ENCODE results near the gene KCTD11. TPM values are rescaled to one million over a fixed set of nuclear protein-coding genes. Genes with fewer than 3 reads are reported as not detected.

Gene KCTD11
- total RNA-seq, 1 experiment from 2014 or later, result 5.3 TPM

DNA sequence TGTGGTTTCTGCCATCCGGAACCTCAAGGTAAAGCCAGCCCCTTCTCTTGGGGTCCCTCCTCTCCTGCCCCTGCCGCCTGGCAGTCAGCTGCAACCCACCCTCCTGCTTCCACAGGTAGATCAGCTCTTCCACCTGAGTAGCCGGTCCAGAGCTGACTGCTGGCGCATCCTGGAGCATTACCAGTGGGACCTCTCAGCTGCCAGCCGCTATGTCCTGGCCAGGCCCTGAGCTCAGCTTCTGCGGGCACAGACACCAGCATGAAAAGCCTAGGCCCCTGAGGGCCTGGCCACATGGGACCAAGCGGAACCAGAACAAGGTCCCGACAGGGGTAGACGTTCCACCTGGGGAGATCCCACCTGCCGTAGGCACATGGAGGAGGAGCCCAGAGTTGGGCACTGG lies 36.9 kb downstream of the KCTD11 start:
- DNase-seq, result no peak
- no peak overlapping the region for H3K4me2 ChIP-seq (ENCODE audit: insufficient read depth, insufficient read length, low read length)
- Mint-ChIP-seq H3K4me1 (peaks cover 22 to 23% of the 10 kb centered on the region in 2 experiments), H3K27me3 (ENCODE audit: low read depth) (peaks cover 3% of the 10 kb centered on the region), H3K9me3 (no peaks in the 10 kb centered on the region; a peak in 1 of 5 replicates), H3K27ac (no peak overlapping the region), H3K4me3 (no peak overlapping the region), H3K36me3 (ENCODE audit: insufficient read depth in 1 of 3, low read depth in 3 of 3) (peaks cover 27 to 60% (median 44%) of the 10 kb centered on the region in 3 experiments)
- H3K18ac ChIP-seq (ENCODE audit: insufficient read length, low read depth, low read length), result no peak overlapping the region
- no peaks in the 10 kb centered on the region for H3K79me1 ChIP-seq (ENCODE audit: insufficient read depth, low read depth, low read length, poor library complexity, severe bottlenecking)
- H2BK5ac ChIP-seq (ENCODE audit: insufficient read length, low read length), result no peak overlapping the region
- no peak overlapping the region for H4K5ac ChIP-seq (ENCODE audit: insufficient read length, low read depth, low read length)
- no peaks in the 10 kb centered on the region for H3K27me3 ChIP-seq (ENCODE audit: insufficient read depth, low read length)
- H3K23me2 ChIP-seq (ENCODE audit: insufficient read length, low read depth, low read length, poor library complexity, severe bottlenecking), result peaks cover 7% of the 10 kb centered on the region
- no peak overlapping the region for H2AK5ac ChIP-seq (ENCODE audit: insufficient read length, low read length)
- no peak overlapping the region for H4K8ac ChIP-seq (replicated peaks; ENCODE audit: insufficient read length, low read depth, low read length)
- no peaks in the 10 kb centered on the region for H3K9me3 ChIP-seq (ENCODE audit: control insufficient read depth, low read depth, low read length)
- WGBS (ENCODE audit: extremely low coverage, insufficient read length, low lambda C conversion rate), result no CpG with 5 or more reads among the region's 10 CpGs
- no peaks in the 10 kb centered on the region for H3K79me2 ChIP-seq (ENCODE audit: insufficient read depth, low read length)
- H3T11ph ChIP-seq (ENCODE audit: low read length), result no peak overlapping the region
- H3K4me1 ChIP-seq (ENCODE audit: insufficient read depth, low read length), result peaks cover 5% of the 10 kb centered on the region; the same call in 1 of the 2 replicates
- no peak overlapping the region for H4K91ac ChIP-seq (ENCODE audit: insufficient read length, low read depth, low read length)
- no peak overlapping the region for H3K56ac ChIP-seq (ENCODE audit: insufficient read length, low read depth, low read length)
- no peak overlapping the region for H2BK12ac ChIP-seq (ENCODE audit: insufficient read length, low read depth, low read length)
- TF ChIP-seq, protein P1, sequence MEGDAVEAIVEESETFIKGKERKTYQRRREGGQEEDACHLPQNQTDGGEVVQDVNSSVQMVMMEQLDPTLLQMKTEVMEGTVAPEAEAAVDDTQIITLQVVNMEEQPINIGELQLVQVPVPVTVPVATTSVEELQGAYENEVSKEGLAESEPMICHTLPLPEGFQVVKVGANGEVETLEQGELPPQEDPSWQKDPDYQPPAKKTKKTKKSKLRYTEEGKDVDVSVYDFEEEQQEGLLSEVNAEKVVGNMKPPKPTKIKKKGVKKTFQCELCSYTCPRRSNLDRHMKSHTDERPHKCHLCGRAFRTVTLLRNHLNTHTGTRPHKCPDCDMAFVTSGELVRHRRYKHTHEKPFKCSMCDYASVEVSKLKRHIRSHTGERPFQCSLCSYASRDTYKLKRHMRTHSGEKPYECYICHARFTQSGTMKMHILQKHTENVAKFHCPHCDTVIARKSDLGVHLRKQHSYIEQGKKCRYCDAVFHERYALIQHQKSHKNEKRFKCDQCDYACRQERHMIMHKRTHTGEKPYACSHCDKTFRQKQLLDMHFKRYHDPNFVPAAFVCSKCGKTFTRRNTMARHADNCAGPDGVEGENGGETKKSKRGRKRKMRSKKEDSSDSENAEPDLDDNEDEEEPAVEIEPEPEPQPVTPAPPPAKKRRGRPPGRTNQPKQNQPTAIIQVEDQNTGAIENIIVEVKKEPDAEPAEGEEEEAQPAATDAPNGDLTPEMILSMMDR (conservative IDR thresholded peaks at IDR 0.05), result no peak
- H2BK20ac ChIP-seq (ENCODE audit: low read depth, low read length, poor library complexity, severe bottlenecking), result no peak overlapping the region
- no peak overlapping the region for H2AFZ ChIP-seq (ENCODE audit: low read length)
- H4K20me1 ChIP-seq (ENCODE audit: control insufficient read depth, insufficient read depth, insufficient read length), result peaks cover 2% of the 10 kb centered on the region
- no peak overlapping the region for H3K27ac ChIP-seq (ENCODE audit: insufficient read length, low read depth, low read length)
- H2BK15ac ChIP-seq (ENCODE audit: low read depth, low read length), result no peak overlapping the region
- no peak overlapping the region for H3K23ac ChIP-seq (ENCODE audit: insufficient read length, low read depth, low read length)
- no peak overlapping the region for H3K9ac ChIP-seq (ENCODE audit: extremely low read depth, insufficient read length, low read length)
- no peak overlapping the region for H3K4ac ChIP-seq (ENCODE audit: low read depth, low read length)
- H3K14ac ChIP-seq (ENCODE audit: insufficient read depth, low read length), result no peak overlapping the region
- H2BK120ac ChIP-seq (ENCODE audit: low read depth, low read length, poor library complexity, severe bottlenecking), result no peak overlapping the region

Data from H9 (cell line).